ENCODE data around the gene GRIK1. TPM values are rescaled to one million over a fixed set of nuclear protein-coding genes. Genes with fewer than 3 reads are reported as not detected.

Gene GRIK1
- polyA plus RNA-seq, 1 donor: 1.9 TPM

DNA sequence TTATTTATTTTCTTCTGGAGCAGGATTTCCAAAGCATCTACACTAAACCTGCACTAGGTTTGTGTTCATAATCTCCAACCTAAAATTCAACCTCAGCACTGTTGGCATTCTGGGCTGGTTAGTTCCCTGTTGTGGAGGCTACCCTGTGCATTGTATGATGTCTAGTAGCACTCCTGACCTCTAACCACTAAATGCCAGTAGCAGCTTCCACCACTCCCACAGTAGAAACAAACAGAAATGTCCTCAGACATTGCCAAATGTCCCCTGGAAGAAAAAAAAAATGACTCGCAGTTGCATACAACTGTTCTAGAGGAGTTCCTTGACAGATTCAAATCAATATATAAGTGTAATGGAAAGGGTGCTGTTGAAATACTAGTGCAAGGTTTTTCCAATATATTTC, 18.9 kb downstream of the GRIK1 start:
- no peaks in the 10 kb centered on the region for H3K4me1 ChIP-seq (ENCODE audit: control insufficient read depth, insufficient read depth, low read length)
- DNase-seq: no peak
- WGBS (ENCODE audit: insufficient coverage, low lambda C conversion rate): no CpG with 5 or more reads among the region's 1 CpG
- H3K9me3 ChIP-seq (ENCODE audit: control insufficient read depth, low read depth, low read length): no peaks in the 10 kb centered on the region
- H3K27ac ChIP-seq (ENCODE audit: low read length): no peak overlapping the region
- H3K4me3 ChIP-seq (ENCODE audit: low read length): no peak overlapping the region
- no peaks in the 10 kb centered on the region for H3K27me3 ChIP-seq (ENCODE audit: control insufficient read depth, insufficient read depth, low read length)
- no peaks in the 10 kb centered on the region for H3K36me3 ChIP-seq (ENCODE audit: control insufficient read depth, insufficient read depth, low read length)

DNA sequence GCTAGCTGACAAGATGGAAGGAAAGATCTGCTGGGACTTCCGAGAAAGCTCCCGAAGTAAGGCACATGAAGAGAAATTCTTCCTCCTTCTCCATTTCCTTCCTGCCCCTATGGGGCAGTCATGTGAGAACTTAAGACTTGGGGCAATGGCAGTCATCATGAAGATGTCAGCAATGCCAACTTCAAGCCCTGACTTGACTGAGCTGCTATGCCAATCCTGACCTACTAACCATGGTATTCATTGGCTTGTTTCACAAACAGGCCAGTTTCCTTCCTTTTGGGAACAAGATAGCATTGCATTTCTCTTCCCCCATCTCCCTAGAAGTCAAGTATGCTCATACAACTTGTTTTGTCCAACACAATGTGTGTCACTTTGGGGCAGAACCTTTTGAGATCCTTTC, 25.5 kb downstream of the GRIK1 start:
- Histone ChIP-seq H3K4me1 (ENCODE audit: control insufficient read depth, insufficient read depth, low read length) (no peaks in the 10 kb centered on the region), H3K27me3 (ENCODE audit: control insufficient read depth, insufficient read depth, low read length) (no peaks in the 10 kb centered on the region), H3K27ac (ENCODE audit: low read length) (no peak overlapping the region), H3K9me3 (ENCODE audit: control insufficient read depth, low read depth, low read length) (no peaks in the 10 kb centered on the region), H3K4me3 (ENCODE audit: low read length) (no peak overlapping the region), H3K36me3 (ENCODE audit: control insufficient read depth, insufficient read depth, low read length) (no peaks in the 10 kb centered on the region)
- WGBS (ENCODE audit: insufficient coverage, low lambda C conversion rate): no CpG with 5 or more reads among the region's 2 CpGs
- no peak for DNase-seq

DNA sequence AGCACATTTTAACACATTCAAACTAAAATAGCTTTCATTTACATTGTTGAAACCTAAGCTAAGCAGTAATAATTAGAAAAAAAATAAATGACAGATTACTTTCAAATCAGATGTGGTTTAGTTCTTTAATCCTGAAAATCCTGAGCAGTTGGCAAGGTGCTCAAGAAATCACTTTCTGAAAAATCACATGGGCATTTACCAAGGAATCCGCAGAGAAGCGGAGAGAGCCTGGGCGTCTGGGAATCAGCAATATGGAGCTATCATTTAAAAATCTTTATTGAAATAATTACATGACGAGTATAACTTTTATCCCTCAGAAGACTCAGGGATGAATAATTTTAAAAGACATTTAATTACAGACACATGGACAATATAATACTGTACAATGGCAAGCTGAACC, 30.2 kb downstream of the GRIK1 start:
- DNase-seq: no peak
- Histone ChIP-seq H3K27me3 (ENCODE audit: control insufficient read depth, insufficient read depth, low read length) (no peaks in the 10 kb centered on the region), H3K27ac (ENCODE audit: low read length) (no peak overlapping the region), H3K9me3 (ENCODE audit: control insufficient read depth, low read depth, low read length) (no peaks in the 10 kb centered on the region), H3K4me3 (ENCODE audit: low read length) (no peak overlapping the region), H3K4me1 (ENCODE audit: control insufficient read depth, insufficient read depth, low read length) (no peaks in the 10 kb centered on the region), H3K36me3 (ENCODE audit: control insufficient read depth, insufficient read depth, low read length) (no peaks in the 10 kb centered on the region)
- WGBS (ENCODE audit: insufficient coverage, low lambda C conversion rate): 76% methylated on average over 2 of the region's 4 CpGs

- Histone ChIP-seq H3K4me3 (ENCODE audit: low read length) (no peak overlapping the region), H3K27me3 (ENCODE audit: control insufficient read depth, insufficient read depth, low read length) (no peaks in the 10 kb centered on the region), H3K27ac (ENCODE audit: low read length) (no peak overlapping the region), H3K36me3 (ENCODE audit: control insufficient read depth, insufficient read depth, low read length) (no peaks in the 10 kb centered on the region), H3K9me3 (ENCODE audit: control insufficient read depth, low read depth, low read length) (no peaks in the 10 kb centered on the region), H3K4me1 (ENCODE audit: control insufficient read depth, insufficient read depth, low read length) (no peaks in the 10 kb centered on the region)
- no peak for DNase-seq
- 90% methylated on average over 2 of the region's 11 CpGs for WGBS (ENCODE audit: insufficient coverage, low lambda C conversion rate)
These were observed 35.2 kb downstream of the GRIK1 start for GRCh38 chr21:29904359-29905282.

DNA sequence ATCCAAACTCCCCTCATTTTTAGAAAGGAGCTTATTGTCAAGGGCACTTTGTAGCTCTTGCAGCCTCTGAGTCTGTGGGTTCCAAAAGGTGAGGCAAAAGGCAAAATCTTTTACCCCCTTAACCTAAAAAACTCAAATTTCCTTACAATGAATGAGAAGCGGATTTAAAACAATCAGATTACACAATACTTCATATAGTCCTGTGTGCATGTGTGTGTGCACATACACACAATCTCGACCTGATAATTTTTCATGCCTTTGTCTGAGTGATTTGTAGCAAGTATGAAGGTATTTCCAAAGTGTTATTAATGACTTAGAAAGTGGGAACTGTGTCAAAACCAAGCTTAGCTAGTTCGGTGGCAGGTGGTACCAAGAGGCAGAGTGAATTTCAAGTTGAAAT, 42.9 kb downstream of the GRIK1 start:
- H3K9me3 ChIP-seq (ENCODE audit: control insufficient read depth, low read depth, low read length): no peaks in the 10 kb centered on the region
- WGBS (ENCODE audit: insufficient coverage, low lambda C conversion rate): 84% methylated on average over 2 of the region's 3 CpGs
- DNase-seq: no peak
- no peak overlapping the region for H3K27ac ChIP-seq (ENCODE audit: low read length)
- no peaks in the 10 kb centered on the region for H3K36me3 ChIP-seq (ENCODE audit: control insufficient read depth, insufficient read depth, low read length)
- no peak overlapping the region for H3K4me3 ChIP-seq (ENCODE audit: low read length)
- no peaks in the 10 kb centered on the region for H3K4me1 ChIP-seq (ENCODE audit: control insufficient read depth, insufficient read depth, low read length)
- H3K27me3 ChIP-seq (ENCODE audit: control insufficient read depth, insufficient read depth, low read length): no peaks in the 10 kb centered on the region

DNA sequence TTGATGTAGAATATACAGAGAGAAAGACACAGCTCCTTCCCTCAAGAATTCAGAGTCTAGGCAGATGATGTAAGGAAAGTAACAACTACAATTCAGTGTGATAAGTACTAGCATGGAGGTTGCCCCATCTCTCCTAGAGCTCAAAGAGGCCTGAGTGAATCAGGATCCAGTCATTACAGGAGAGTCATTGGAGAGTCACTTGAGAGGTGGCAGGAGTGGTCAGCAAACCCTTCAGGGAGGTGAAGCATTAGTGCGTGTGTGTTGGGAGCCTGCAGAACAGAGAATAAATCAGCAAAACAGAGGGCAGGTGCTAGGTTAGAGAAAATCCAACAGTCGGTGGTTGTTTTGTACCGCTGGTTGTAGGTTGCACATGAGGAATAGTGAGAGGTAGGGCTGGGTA, 46.1 kb downstream of the GRIK1 start:
- WGBS (ENCODE audit: insufficient coverage, low lambda C conversion rate): 100% methylated on average over 2 of the region's 3 CpGs
- Histone ChIP-seq H3K4me1 (ENCODE audit: control insufficient read depth, insufficient read depth, low read length) (no peaks in the 10 kb centered on the region), H3K4me3 (ENCODE audit: low read length) (no peak overlapping the region)

GRCh38 chr21:29892379-29892778, 47.4 kb downstream of the GRIK1 start:
- H3K27me3 ChIP-seq (ENCODE audit: control insufficient read depth, insufficient read depth, low read length): no peaks in the 10 kb centered on the region
- no peak overlapping the region for H3K27ac ChIP-seq (ENCODE audit: low read length)
- no peaks in the 10 kb centered on the region for H3K36me3 ChIP-seq (ENCODE audit: control insufficient read depth, insufficient read depth, low read length)
- no peak overlapping the region for H3K4me3 ChIP-seq (ENCODE audit: low read length)
- 82% methylated on average over 3 of the region's 6 CpGs for WGBS (ENCODE audit: insufficient coverage, low lambda C conversion rate)
- no peak for DNase-seq
- no peaks in the 10 kb centered on the region for H3K9me3 ChIP-seq (ENCODE audit: control insufficient read depth, low read depth, low read length)
- H3K4me1 ChIP-seq (ENCODE audit: control insufficient read depth, insufficient read depth, low read length): no peaks in the 10 kb centered on the region

More for the DNA sequence above, 46.1 kb downstream of the GRIK1 start:
- Histone ChIP-seq H3K27ac (ENCODE audit: low read length) (no peak overlapping the region), H3K36me3 (ENCODE audit: control insufficient read depth, insufficient read depth, low read length) (no peaks in the 10 kb centered on the region), H3K9me3 (ENCODE audit: control insufficient read depth, low read depth, low read length) (no peaks in the 10 kb centered on the region), H3K27me3 (ENCODE audit: control insufficient read depth, insufficient read depth, low read length) (no peaks in the 10 kb centered on the region)
- DNase-seq: no peak

DNA sequence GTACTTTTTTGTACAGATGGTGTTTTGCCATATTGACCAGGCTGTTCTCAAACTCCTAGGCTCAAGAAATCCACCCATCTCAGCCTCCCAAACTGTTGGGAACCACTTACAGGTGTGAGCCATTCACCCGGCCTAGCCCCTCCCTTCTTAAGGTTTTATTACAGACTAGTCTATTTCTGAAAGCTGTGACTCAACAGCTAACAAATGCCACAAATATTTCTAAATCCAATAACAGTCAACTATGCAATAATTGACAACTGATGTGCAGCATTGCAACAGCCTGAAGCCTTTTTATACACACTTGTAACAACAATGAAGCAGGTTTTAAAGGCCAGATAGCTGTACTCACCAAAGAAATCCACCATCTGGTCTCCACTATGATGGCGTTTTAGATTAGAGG, 51.4 kb downstream of the GRIK1 start:
- Histone ChIP-seq H3K27ac (ENCODE audit: low read length) (no peak overlapping the region), H3K36me3 (ENCODE audit: control insufficient read depth, insufficient read depth, low read length) (no peaks in the 10 kb centered on the region), H3K27me3 (ENCODE audit: control insufficient read depth, insufficient read depth, low read length) (no peaks in the 10 kb centered on the region), H3K4me3 (ENCODE audit: low read length) (no peak overlapping the region), H3K4me1 (ENCODE audit: control insufficient read depth, insufficient read depth, low read length) (no peaks in the 10 kb centered on the region), H3K9me3 (ENCODE audit: control insufficient read depth, low read depth, low read length) (no peaks in the 10 kb centered on the region)
- WGBS (ENCODE audit: insufficient coverage, low lambda C conversion rate): no CpG with 5 or more reads among the region's 2 CpGs
- no peak for DNase-seq

GRCh38 chr21:29887313-29888009, 52.3 kb downstream of the GRIK1 start:
- H3K4me1 ChIP-seq (ENCODE audit: control insufficient read depth, insufficient read depth, low read length): no peaks in the 10 kb centered on the region
- H3K27ac ChIP-seq (ENCODE audit: low read length): no peak overlapping the region
- H3K36me3 ChIP-seq (ENCODE audit: control insufficient read depth, insufficient read depth, low read length): no peaks in the 10 kb centered on the region
- no peaks in the 10 kb centered on the region for H3K9me3 ChIP-seq (ENCODE audit: control insufficient read depth, low read depth, low read length)
- no peak for DNase-seq
- no peaks in the 10 kb centered on the region for H3K27me3 ChIP-seq (ENCODE audit: control insufficient read depth, insufficient read depth, low read length)
- no peak overlapping the region for H3K4me3 ChIP-seq (ENCODE audit: low read length)

DNA sequence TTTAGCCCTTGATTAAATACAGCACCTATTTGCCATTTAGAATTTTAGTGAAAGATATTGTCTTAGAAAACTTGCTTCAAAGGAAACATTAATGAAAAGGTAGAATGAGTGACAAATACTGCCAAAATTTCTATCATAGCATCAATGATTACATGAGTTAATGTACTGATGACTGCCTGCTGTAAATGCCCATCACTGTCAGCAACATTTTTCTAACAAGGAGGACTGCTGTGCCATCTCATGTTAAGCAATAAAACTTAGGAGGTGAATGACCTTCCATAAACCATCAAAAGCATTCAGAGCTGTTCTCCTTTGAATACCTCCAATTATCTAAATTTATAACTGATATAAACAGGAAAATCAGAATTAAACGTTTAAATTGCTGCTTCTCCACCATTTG, 54.3 kb downstream of the GRIK1 start:
- no peak overlapping the region for H3K27ac ChIP-seq (ENCODE audit: low read length)
- no peak for DNase-seq
- no peaks in the 10 kb centered on the region for H3K4me1 ChIP-seq (ENCODE audit: control insufficient read depth, insufficient read depth, low read length)
- H3K4me3 ChIP-seq (ENCODE audit: low read length): no peak overlapping the region
- H3K9me3 ChIP-seq (ENCODE audit: control insufficient read depth, low read depth, low read length): no peaks in the 10 kb centered on the region
- WGBS (ENCODE audit: insufficient coverage, low lambda C conversion rate): no CpG with 5 or more reads among the region's 1 CpG
- H3K27me3 ChIP-seq (ENCODE audit: control insufficient read depth, insufficient read depth, low read length): no peaks in the 10 kb centered on the region
- H3K36me3 ChIP-seq (ENCODE audit: control insufficient read depth, insufficient read depth, low read length): no peaks in the 10 kb centered on the region
